ENCODE data around the gene HOTAIR. TPM values are rescaled to one million over a fixed set of nuclear protein-coding genes. Genes with fewer than 3 reads are reported as not detected.

Gene HOTAIR
- polyA plus RNA-seq, 3 donors = not detected

DNA sequence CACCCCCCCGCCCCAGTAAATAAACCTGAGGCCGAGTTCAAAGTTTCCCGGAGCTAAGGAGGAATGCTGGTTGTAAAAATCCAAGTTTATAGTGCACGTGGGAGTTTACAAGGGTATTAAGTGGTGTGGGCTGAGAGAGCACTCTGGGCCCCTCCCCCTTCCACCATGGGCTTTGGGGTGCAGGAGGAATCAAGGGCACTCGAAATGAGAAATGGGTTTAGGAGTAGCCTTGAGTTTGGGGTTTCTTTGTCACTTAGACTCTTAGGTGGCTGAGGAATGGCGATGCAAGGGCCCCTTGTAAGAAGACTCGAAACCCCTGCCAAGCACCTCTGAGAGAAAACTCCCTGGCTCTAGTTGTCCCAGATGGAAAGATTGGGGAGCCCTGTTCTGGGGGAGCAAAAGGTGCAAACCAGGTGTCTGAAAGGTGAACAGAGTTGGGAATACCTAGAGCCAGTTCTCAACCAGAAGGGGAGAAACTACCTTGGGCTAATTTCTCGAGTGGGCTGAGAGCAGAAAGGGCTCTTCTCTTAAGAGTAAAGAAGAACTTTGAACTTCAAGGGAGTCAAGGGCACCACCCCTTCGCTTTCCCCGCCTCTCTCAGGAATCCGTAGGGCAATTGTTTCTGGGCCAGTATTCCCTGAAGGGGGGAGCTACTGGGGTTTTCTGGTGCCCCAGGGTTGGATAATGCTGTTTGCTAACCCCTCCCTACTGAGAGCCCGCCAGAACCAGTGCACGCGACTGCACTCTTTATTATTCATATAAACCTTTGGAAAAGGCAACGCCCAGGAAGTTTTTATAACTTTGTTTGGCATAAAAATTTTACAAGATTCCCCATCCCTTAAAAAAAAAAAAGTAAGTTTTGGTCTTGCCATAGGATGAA is 4.0 kb upstream of the HOTAIR start:
- Mint-ChIP-seq H3K9me3 (peaks cover 7 to 69% (median 56%) of the 10 kb centered on the region in 7 donors), H3K4me3 (peak overlapping the region in 1 of 2 donors; percentile 89), H3K27me3 (ENCODE audit: low read depth in 3 of 3) (peaks cover 97 to 100% (median 100%) of the 10 kb centered on the region in 3 donors), H3K27ac (no peak overlapping the region), H3K36me3 (peaks cover 10 to 21% of the 10 kb centered on the region in 2 donors), H3K4me1 (peaks cover 27% of the 10 kb centered on the region)
- intact Hi-C loops (cut with micrococcal nuclease) = loop anchor here in 1 of 2 donors (10.0 kb wide), 1 partner anchor 56 kb away; the partner anchor contains the start of gene HOXC5
- Histone ChIP-seq H4K20me1 (ENCODE audit: insufficient read depth, low read length) (no peaks in the 10 kb centered on the region), H3K79me2 (ENCODE audit: insufficient read depth, low read length) (no peaks in the 10 kb centered on the region), H3K36me3 (replicated peaks in 1 of 2; ENCODE audit: control insufficient read depth in 1 of 2, insufficient read depth in 2 of 2, low read length in 2 of 2) (no peaks in the 10 kb centered on the region), H2AFZ (ENCODE audit: insufficient read depth, low read depth, low read length, poor library complexity, severe bottlenecking) (no peak overlapping the region), H3K27me3 (ENCODE audit: control insufficient read depth in 2 of 2, insufficient read depth in 2 of 2, low read length in 2 of 2) (peaks cover 97 to 100% of the 10 kb centered on the region in 2 donors), H3K27ac (ENCODE audit: low read depth in 1 of 2, low read length in 2 of 2) (no peak overlapping the region), H3K4me3 (replicated peaks in 1 of 3; ENCODE audit: low read depth in 2 of 3, low read length in 3 of 3) (no peak overlapping the region), H3K4me1 (ENCODE audit: control insufficient read depth in 1 of 2, insufficient read depth in 2 of 2, low read length in 2 of 2) (peaks cover 18 to 28% of the 10 kb centered on the region in 2 donors), H3K4me2 (replicated peaks; ENCODE audit: extremely low read depth, low read length, poor library complexity, severe bottlenecking) (no peak overlapping the region), H3K9ac (ENCODE audit: insufficient read depth, low read length, poor library complexity, severe bottlenecking) (no peak overlapping the region), H3K9me3 (replicated peaks in 1 of 2; ENCODE audit: control insufficient read depth in 1 of 2, insufficient read depth in 1 of 2, low read length in 2 of 2) (peaks cover 44 to 86% of the 10 kb centered on the region in 2 donors)
- no CpG with 5 or more reads among the region's 15 CpGs for WGBS (ENCODE audit: insufficient coverage)
- DNase-seq = no peak
- TF ChIP-seq, protein P1, sequence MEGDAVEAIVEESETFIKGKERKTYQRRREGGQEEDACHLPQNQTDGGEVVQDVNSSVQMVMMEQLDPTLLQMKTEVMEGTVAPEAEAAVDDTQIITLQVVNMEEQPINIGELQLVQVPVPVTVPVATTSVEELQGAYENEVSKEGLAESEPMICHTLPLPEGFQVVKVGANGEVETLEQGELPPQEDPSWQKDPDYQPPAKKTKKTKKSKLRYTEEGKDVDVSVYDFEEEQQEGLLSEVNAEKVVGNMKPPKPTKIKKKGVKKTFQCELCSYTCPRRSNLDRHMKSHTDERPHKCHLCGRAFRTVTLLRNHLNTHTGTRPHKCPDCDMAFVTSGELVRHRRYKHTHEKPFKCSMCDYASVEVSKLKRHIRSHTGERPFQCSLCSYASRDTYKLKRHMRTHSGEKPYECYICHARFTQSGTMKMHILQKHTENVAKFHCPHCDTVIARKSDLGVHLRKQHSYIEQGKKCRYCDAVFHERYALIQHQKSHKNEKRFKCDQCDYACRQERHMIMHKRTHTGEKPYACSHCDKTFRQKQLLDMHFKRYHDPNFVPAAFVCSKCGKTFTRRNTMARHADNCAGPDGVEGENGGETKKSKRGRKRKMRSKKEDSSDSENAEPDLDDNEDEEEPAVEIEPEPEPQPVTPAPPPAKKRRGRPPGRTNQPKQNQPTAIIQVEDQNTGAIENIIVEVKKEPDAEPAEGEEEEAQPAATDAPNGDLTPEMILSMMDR (IDR thresholded peaks at IDR 0.05) = no peak

DNA sequence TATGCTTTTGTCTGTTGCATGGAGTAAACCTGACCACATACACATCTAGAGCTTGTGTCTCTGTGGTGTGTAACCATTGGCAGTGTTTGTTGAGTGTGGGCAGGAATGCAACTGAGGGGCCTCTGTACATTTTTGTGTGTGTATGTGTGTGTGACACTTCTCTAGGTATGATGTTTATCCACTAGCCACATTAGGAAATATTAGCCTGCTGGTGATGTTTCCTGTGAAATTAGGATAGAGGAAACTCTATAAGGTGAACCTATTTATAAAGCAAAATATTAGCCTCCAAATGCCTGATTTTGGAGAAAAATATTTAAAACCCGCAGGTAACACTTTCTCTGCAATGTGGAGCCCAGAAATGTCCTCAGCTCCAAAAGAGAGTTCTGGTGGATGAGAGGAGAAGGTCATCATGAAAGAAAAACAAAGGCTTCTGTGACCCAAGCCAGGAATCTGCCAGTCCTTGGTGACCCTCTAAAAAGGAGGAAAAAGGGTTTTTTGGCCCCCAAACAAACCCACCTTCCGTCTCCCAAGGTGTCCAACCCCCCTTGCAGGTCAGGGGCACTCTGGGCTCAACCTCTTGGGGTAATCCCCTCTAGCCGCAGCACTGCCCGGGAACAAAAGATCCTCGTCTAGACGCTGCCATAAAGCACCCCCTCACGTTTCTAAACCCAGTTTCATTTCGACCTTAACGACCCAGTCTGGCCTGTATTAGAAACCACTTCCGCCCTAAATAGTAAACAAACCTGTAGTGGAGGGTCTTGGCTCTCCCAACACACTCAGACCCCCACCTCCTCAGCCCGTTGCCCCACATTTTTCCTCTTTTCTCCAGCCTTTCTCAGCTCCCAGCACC is 3.1 kb upstream of the HOTAIR start:
- Mint-ChIP-seq H3K4me1 (peaks cover 27% of the 10 kb centered on the region), H3K36me3 (peaks cover 12 to 19% of the 10 kb centered on the region in 2 donors), H3K9me3 (peaks cover 8 to 69% (median 53%) of the 10 kb centered on the region in 7 donors), H3K27ac (no peak overlapping the region), H3K4me3 (peak overlapping the region in 1 of 2 donors; percentile 80), H3K27me3 (ENCODE audit: low read depth in 3 of 3) (peaks cover 96 to 100% (median 99%) of the 10 kb centered on the region in 3 donors)
- H3K9me3 ChIP-seq (replicated peaks in 1 of 2; ENCODE audit: control insufficient read depth in 1 of 2, insufficient read depth in 1 of 2, low read length in 2 of 2) = peaks cover 39 to 86% of the 10 kb centered on the region in 2 donors
- H3K9ac ChIP-seq (ENCODE audit: insufficient read depth, low read length, poor library complexity, severe bottlenecking) = no peak overlapping the region
- no peaks in the 10 kb centered on the region for H3K79me2 ChIP-seq (ENCODE audit: insufficient read depth, low read length)
- no peak overlapping the region for H3K27ac ChIP-seq (ENCODE audit: low read depth in 1 of 2, low read length in 2 of 2)
- intact Hi-C loops (cut with micrococcal nuclease) = loop anchor here in 1 of 2 donors (10.0 kb wide), 1 partner anchor 57 kb away; the partner anchor contains the start of gene HOXC5
- H3K4me2 ChIP-seq (replicated peaks; ENCODE audit: extremely low read depth, low read length, poor library complexity, severe bottlenecking) = no peak overlapping the region
- peaks cover 97 to 100% of the 10 kb centered on the region in 2 donors for H3K27me3 ChIP-seq (ENCODE audit: control insufficient read depth in 2 of 2, insufficient read depth in 2 of 2, low read length in 2 of 2)
- no peak overlapping the region for H3K4me3 ChIP-seq (replicated peaks in 1 of 3; ENCODE audit: low read depth in 2 of 3, low read length in 3 of 3)
- H4K20me1 ChIP-seq (ENCODE audit: insufficient read depth, low read length) = no peaks in the 10 kb centered on the region
- peaks cover 10 to 24% of the 10 kb centered on the region in 2 donors for H3K4me1 ChIP-seq (ENCODE audit: control insufficient read depth in 1 of 2, insufficient read depth in 2 of 2, low read length in 2 of 2)
- no peak overlapping the region for H2AFZ ChIP-seq (ENCODE audit: insufficient read depth, low read depth, low read length, poor library complexity, severe bottlenecking)
- DNase-seq = no peak
- 0% methylated on average over 4 of the region's 11 CpGs for WGBS (ENCODE audit: insufficient coverage)
- H3K36me3 ChIP-seq (replicated peaks in 1 of 2; ENCODE audit: control insufficient read depth in 1 of 2, insufficient read depth in 2 of 2, low read length in 2 of 2) = no peaks in the 10 kb centered on the region
- TF ChIP-seq, protein P1 (IDR thresholded peaks at IDR 0.05) = no peak
